ENCODE data around the gene ABL2. TPM values are rescaled to one million over a fixed set of nuclear protein-coding genes. Genes with fewer than 3 reads are reported as not detected.
A peak's percentile ranks its signal among the peaks of the same experiment; 100 is the strongest.
"Not testable (repeated sequence)": the region's sequence is repeated elsewhere in the genome, so short reads cannot be mapped to it uniquely, and the experiment has no call there.

ABL2 gene
- total and polyA plus RNA-seq, 12 donors = 2.5 to 14.4 (median 10.9) TPM

DNA sequence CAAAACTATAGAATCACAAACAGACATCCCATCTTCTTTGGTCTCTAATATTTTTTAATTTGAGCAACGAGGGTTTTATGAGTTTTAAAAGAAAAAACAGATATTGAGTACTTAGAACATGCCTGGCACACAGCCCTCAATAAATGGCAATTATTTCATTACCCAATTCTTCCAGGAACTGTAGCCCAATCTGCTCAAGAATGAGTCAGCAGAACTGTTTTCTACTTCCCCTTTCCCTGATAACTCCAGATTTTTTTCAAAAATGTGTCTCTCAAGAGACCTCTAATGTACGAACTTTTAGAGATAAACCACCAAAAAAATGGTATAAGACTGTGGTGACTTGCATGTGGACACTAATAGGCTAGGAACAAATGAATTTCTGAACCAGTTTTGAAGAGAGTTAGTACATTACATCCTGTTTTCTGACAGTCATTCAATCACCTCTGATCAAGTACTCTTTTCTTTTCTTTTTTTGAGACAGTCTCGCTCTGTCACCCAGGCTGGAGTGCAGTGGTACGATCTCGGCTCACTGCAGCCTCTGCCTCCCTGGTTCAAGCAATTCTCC is 11.5 kb downstream of the ABL2 start:
- TF ChIP-seq, protein P1, sequence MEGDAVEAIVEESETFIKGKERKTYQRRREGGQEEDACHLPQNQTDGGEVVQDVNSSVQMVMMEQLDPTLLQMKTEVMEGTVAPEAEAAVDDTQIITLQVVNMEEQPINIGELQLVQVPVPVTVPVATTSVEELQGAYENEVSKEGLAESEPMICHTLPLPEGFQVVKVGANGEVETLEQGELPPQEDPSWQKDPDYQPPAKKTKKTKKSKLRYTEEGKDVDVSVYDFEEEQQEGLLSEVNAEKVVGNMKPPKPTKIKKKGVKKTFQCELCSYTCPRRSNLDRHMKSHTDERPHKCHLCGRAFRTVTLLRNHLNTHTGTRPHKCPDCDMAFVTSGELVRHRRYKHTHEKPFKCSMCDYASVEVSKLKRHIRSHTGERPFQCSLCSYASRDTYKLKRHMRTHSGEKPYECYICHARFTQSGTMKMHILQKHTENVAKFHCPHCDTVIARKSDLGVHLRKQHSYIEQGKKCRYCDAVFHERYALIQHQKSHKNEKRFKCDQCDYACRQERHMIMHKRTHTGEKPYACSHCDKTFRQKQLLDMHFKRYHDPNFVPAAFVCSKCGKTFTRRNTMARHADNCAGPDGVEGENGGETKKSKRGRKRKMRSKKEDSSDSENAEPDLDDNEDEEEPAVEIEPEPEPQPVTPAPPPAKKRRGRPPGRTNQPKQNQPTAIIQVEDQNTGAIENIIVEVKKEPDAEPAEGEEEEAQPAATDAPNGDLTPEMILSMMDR (IDR thresholded peaks at IDR 0.05) = no peak
- peaks cover 0 to 16% (median 0%) of the 10 kb centered on the region in 9 donors for H3K36me3 ChIP-seq
- peaks cover 0 to 29% (median 9%) of the 10 kb centered on the region in 9 donors for H3K4me1 ChIP-seq
- DNase-seq = peak in 1 of 2 donors; percentile 20
- 64 to 78% methylated on average over 5 of the region's 5 CpGs for WGBS, 2 donors
- peak overlapping the region in 7 of 10 donors; percentile 38 to 81 (median 54) for H3K27ac ChIP-seq
- peak in 7 of 8 donors; percentile 33 to 74 (median 51) for ATAC-seq
- H3K27me3 ChIP-seq = no peaks in the 10 kb centered on the region
- intact Hi-C loops (cut with DNase I) = no loop called here
- H3K9me3 ChIP-seq = no peaks in the 10 kb centered on the region
- H3K4me3 ChIP-seq = no peak overlapping the region

DNA sequence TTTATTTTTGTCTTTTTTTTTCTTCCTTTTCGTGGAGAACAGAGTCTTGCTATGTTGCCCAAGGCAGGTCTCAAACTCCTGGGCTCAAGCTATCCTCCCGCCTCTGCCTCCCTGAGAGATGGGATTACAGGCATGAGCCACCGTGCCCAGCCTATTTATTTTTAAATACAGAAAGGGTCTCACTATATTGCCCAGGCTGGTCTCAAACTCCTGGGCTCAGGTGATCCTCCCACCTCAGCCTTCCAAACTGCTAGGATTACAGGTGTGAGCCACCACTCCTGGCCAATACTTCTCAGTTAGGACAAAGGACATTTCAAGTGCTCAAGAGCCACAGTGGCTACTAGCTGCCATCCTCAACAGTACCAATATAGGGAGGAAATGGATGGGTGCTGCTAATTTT is 16.2 kb downstream of the ABL2 start:
- WGBS, 2 donors = 92 to 98% methylated on average over 3 of the region's 3 CpGs
- intact Hi-C loops (cut with DNase I); DNase-seq; ATAC-seq; H3K4me3 ChIP-seq; H3K27me3 ChIP-seq; H3K27ac ChIP-seq; H3K9me3 ChIP-seq; H3K36me3 ChIP-seq: not testable (repeated sequence)
- H3K4me1 ChIP-seq = peaks cover 3 to 32% (median 13%) of the 10 kb centered on the region in 9 donors

DNA sequence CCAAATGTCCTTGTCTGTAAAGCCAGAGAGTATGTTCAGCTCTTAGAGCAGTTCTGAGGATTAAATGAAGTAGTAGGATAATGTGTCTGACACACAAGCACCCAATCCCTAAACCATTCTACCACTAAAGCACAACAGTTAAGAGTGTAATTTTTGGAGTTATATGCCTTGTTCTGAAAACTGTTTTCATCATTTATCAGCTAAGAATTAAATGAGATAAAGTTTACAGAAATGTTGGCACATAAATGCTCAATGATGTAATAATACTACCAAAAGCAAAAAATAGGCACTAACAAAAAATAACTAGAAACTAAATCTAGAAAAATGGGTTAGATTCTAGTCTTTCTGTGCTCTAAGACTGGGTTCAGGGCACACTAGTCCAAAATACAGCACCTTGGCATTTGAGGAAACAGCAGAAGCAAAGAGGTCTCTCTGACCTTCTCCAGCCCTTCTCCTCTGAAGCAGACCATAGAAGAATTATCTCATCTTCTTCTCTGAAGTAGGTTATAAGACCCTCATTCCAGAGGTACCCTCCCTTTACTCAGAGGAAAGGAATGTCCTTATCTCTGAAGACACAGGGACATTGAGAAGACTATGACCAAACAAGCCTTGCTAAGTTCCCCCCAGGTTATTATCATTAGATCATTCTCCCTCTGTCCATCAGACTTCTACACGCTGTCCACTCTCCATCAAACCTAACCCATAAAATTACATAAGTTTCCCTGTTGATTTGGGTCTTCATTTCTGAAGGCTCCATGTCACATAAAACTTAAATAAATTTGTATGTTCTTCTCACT is 20.6 kb downstream of the ABL2 start:
- H3K4me3 ChIP-seq = no peak overlapping the region
- ATAC-seq = peak in 1 of 8 donors; percentile 7
- H3K9me3 ChIP-seq = no peaks in the 10 kb centered on the region
- H3K4me1 ChIP-seq = peaks cover 3 to 46% (median 13%) of the 10 kb centered on the region in 9 donors
- intact Hi-C loops (cut with DNase I) = no loop called here
- no peaks in the 10 kb centered on the region for H3K27me3 ChIP-seq
- no peak overlapping the region for H3K27ac ChIP-seq
- no peaks in the 10 kb centered on the region for H3K36me3 ChIP-seq
- 94 to 95% methylated on average over 1 of the region's 1 CpG for WGBS, 2 donors
- TF ChIP-seq, protein P1 (IDR thresholded peaks at IDR 0.05) = no peak
- DNase-seq = no peak

DNA sequence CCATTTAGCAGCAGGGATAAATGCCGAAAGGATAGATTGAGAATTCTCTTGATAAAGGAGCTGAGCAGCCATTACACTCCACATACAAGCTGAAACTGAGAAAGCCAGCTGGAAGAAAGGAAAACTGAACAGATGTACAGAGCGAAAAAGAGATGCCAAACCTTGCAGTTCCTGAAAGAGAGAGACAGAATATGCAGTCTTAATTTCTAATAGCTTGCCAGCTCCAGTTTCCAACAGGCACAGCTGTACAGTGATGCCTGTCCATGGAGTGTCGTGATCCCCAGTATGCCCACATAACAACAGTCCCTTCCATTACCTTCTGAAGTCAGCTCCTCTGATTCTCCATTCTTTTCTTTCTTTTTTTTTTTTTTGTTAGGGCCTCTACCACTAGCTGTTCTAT is 22.7 kb downstream of the ABL2 start:
- 73% methylated on average over 3 of the region's 3 CpGs for WGBS, 2 donors
- H3K4me3 ChIP-seq = no peak overlapping the region
- H3K4me1 ChIP-seq = peaks cover 3 to 46% (median 22%) of the 10 kb centered on the region in 9 donors
- DNase-seq (no peak), ATAC-seq (peak in 7 of 8 donors; percentile 22 to 70 (median 46))
- no peaks in the 10 kb centered on the region for H3K27me3 ChIP-seq
- H3K9me3 ChIP-seq = no peaks in the 10 kb centered on the region
- TF ChIP-seq, protein P1 (IDR thresholded peaks at IDR 0.05) = no peak
- intact Hi-C loops (cut with DNase I) = no loop called here
- H3K27ac ChIP-seq = peak overlapping the region in 1 of 10 donors; percentile 18
- no peaks in the 10 kb centered on the region for H3K36me3 ChIP-seq

Data from heart right ventricle (tissue), 16 donors.